ENCODE data around the gene TRAK2. TPM values are rescaled to one million over a fixed set of nuclear protein-coding genes. Genes with fewer than 3 reads are reported as not detected.

TRAK2 gene
- total and polyA plus RNA-seq, 2 experiments from 2014 or later: 6.7 to 17.0 TPM

DNA sequence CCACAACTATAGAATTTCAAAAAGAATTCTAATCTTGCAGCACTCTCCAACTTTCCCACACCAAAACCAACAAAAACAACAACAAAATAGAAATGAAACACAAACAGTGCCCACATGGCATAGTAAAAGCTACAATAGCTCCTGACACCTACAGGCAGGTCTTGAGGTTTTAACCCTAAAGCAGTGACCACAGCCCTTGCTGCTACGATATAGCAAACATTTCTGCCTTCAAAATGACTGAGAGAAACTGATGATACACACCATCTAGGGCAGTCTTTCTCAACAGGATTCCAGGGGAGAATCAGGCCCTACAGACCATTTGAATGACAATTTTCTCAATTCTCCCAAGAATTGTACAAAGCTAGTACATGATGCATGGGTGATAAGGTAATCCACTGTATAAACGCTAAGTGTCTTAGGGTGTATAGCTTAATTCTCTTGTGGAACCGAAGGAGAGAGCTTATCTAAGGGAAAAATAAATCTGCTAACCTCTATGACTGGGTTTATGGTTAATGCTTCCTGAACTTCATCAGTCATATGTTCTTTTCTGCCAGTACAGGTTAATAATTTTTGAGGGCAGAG is 46.5 kb downstream of the TRAK2 start (continued):
- no peak for TF ChIP-seq ZNF462 (CRISPR knock-in tag; IDR thresholded peaks at IDR 0.05)
- TF ChIP-seq ZNF331 (CRISPR knock-in tag; IDR thresholded peaks at IDR 0.05; ENCODE audit: low read depth): no peak
- TF ChIP-seq STAT1 (IDR thresholded peaks at IDR 0.05; ENCODE audit: unreplicated experiment): no peak
- TF ChIP-seq, protein P1, sequence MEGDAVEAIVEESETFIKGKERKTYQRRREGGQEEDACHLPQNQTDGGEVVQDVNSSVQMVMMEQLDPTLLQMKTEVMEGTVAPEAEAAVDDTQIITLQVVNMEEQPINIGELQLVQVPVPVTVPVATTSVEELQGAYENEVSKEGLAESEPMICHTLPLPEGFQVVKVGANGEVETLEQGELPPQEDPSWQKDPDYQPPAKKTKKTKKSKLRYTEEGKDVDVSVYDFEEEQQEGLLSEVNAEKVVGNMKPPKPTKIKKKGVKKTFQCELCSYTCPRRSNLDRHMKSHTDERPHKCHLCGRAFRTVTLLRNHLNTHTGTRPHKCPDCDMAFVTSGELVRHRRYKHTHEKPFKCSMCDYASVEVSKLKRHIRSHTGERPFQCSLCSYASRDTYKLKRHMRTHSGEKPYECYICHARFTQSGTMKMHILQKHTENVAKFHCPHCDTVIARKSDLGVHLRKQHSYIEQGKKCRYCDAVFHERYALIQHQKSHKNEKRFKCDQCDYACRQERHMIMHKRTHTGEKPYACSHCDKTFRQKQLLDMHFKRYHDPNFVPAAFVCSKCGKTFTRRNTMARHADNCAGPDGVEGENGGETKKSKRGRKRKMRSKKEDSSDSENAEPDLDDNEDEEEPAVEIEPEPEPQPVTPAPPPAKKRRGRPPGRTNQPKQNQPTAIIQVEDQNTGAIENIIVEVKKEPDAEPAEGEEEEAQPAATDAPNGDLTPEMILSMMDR (conservative IDR thresholded peaks at IDR 0.05; ENCODE audit: low read depth in 2 of 2): no peak
- no peak for TF ChIP-seq EZH2 (IDR thresholded peaks at IDR 0.05; ENCODE audit: low read depth, unreplicated experiment)
- TF ChIP-seq ZNF114 (CRISPR knock-in tag; IDR thresholded peaks at IDR 0.05): no peak
- no peak for TF ChIP-seq POLR2AphosphoS5 (IDR thresholded peaks at IDR 0.05; ENCODE audit: low read depth)

DNA sequence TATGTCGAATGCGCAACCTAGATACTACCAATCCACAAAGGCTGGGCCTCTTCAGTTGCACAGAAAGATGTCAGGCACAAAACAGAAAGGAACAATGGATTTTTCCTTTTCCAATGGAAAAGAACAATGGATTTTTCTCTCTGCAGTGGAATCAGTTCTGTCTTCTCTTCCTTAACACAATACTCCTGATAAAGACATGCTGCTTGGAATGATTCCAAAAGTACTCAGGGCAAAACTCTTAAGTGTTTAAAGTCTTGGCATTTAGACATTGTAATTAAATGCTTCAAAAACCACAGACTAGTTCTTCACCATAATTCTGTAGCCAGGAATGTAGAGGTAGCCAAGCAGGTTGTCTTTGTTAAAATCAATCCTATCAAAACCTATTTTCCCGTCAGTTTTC is 47.4 kb downstream of the TRAK2 start:
- no peaks in the 10 kb centered on the region for H3K79me2 ChIP-seq (replicated peaks; ENCODE audit: insufficient read depth)
- no peaks in the 10 kb centered on the region for H3K4me1 ChIP-seq (ENCODE audit: insufficient read depth)
- H3K4me2 ChIP-seq: no peak overlapping the region
- no peaks in the 10 kb centered on the region for H3K4me1 Mint-ChIP-seq
- ATAC-seq (no peak), DNase-seq (ENCODE audit: low spot score) (no peak)
- H3K36me3 Mint-ChIP-seq (ENCODE audit: low read depth): no peaks in the 10 kb centered on the region
- no peak overlapping the region for H3K27ac Mint-ChIP-seq
- no peaks in the 10 kb centered on the region for H3F3A ChIP-seq (replicated peaks; ENCODE audit: low read depth)
- no peak overlapping the region for H3K4me3 ChIP-seq
- no peaks in the 10 kb centered on the region for H3K27me3 ChIP-seq (ENCODE audit: insufficient read depth)
- H2AFZ ChIP-seq: no peak overlapping the region
- no peaks in the 10 kb centered on the region for H3K36me3 ChIP-seq (ENCODE audit: insufficient read depth)
- H4K20me1 ChIP-seq (replicated peaks; ENCODE audit: insufficient read depth): no peaks in the 10 kb centered on the region
- no peak overlapping the region for H3K27ac ChIP-seq (ENCODE audit: low read depth)
- no peaks in the 10 kb centered on the region for H3K27me3 Mint-ChIP-seq (ENCODE audit: insufficient read depth, low read depth, poor library complexity)
- no peak overlapping the region for H3K4me3 Mint-ChIP-seq
- no peaks in the 10 kb centered on the region for H3K9me2 ChIP-seq (ENCODE audit: insufficient read depth)
- H3K9me3 Mint-ChIP-seq: no peaks in the 10 kb centered on the region
- TF ChIP-seq JUNB (IDR thresholded peaks at IDR 0.05; ENCODE audit: unreplicated experiment): no peak
- TF ChIP-seq ZNF331 (CRISPR knock-in tag; IDR thresholded peaks at IDR 0.05; ENCODE audit: low read depth): no peak
- no peak for TF ChIP-seq ZNF462 (CRISPR knock-in tag; IDR thresholded peaks at IDR 0.05)

All from GM23338 (cell line).